Gastrocnemius medialis (tissue), 4 donors: ENCODE measurements around the gene COL5A2. TPM values are rescaled to one million over a fixed set of nuclear protein-coding genes. Genes with fewer than 3 reads are reported as not detected.

ENCODE experiments used
- ATAC-seq, 2 donors: fragments of 150-250 bp; one replicate each; pipeline ENCODE4 v1.9.1; 2016
- DNase-seq, 2 donors: peaks; one replicate each; pipeline ENCODE4 v3.0.0-alpha.2; 2019
- H3K27ac ChIP-seq, 4 donors: fragments of 200-600 bp; sonication (generic); 1 replicate in 1 of 4; 2 replicates in 3 of 4; pipeline ENCODE4 v1.5.1; 2016 to 2018; ENCODE audit warnings: mild to moderate bottlenecking in 2 of 4, moderate library complexity in 1 of 4
- H3K27me3 ChIP-seq, 3 donors: fragments of 200-600 bp; sonication (generic) in 2 of 3; 1 replicate in 1 of 3; 2 replicates in 2 of 3; pipeline versions ENCODE4 v1.5.1 to v1.6.0; 2016 to 2019; ENCODE audit warnings: mild to moderate bottlenecking in 1 of 3, moderate library complexity in 1 of 3
- H3K36me3 ChIP-seq, 2 donors: fragments of 200-600 bp; sonication (generic) in 1 of 2; one replicate each; pipeline ENCODE4 v1.5.1; 2017 to 2018
- H3K4me1 ChIP-seq, 2 donors: fragments of 200-600 bp; sonication (generic) in 1 of 2; one replicate each; pipeline ENCODE4 v1.5.1; 2016 to 2017; ENCODE audit warnings: mild to moderate bottlenecking in 2 of 2
- H3K4me3 ChIP-seq, 4 donors: fragments of 200-600 bp; sonication (generic) in 3 of 4; 1 replicate in 1 of 4; 2 replicates in 3 of 4; pipeline ENCODE4 v1.5.1; 2016 to 2019; ENCODE audit warnings: mild to moderate bottlenecking in 2 of 4
- H3K9me3 ChIP-seq, 3 donors: fragments of 200-600 bp; sonication (generic) in 2 of 3; 1 replicate in 1 of 3; 2 replicates in 2 of 3; pipeline ENCODE4 v1.5.1; 2016 to 2019
- POLR2A ChIP-seq, 2 donors: fragments of 450-650 bp; IDR thresholded peaks; one replicate each; pipeline ENCODE4 v1.6.1; 2017; ENCODE audit warnings: antibody characterized with exemption in 2 of 2, mild to moderate bottlenecking in 2 of 2, moderate library complexity in 2 of 2
- in situ Hi-C, 4 donors: fragments of 200-750 bp; cut with MboI; loops; one replicate each; pipeline versions ENCODE4 v1.15.0 to v1.8.0; 2017; ENCODE audit warnings: low sequenced_read_pairs in 4 of 4
- intact Hi-C: fragments of 100-400 bp; cut with DNase I; formaldehyde crosslinking; loops from one replicate; pipeline ENCODE4 v1.15.1; 2023; ENCODE audit warnings: low total_unique reads
- total RNA-seq, 4 donors: library from RNA; depleted of rRNA; stranded (reverse); fragments of >200 nt; gene quantifications; one replicate each; pipeline versions ENCODE4 v1.1.0 to v1.2.3, GENCODE V29; 2016
- TF ChIP-seq, protein P1 (sequence below), 5 experiments: fragments of 450-650 bp in 3 of 5; fragments of 200-600 bp in 2 of 5; sonication (generic) in 2 of 5; IDR thresholded peaks in 4 of 5; conservative IDR thresholded peaks in 1 of 5; 1 replicate in 4 of 5; 2 replicates in 1 of 5; pipeline ENCODE4 v1.5.1; 2016 to 2019; ENCODE audit warnings: antibody characterized with exemption in 5 of 5, mild to moderate bottlenecking in 3 of 5, moderate library complexity in 3 of 5

The COL5A2 gene
- total RNA-seq, 4 donors from 2014 or later, result 4.4 to 9.8 (median 6.2) TPM

DNA sequence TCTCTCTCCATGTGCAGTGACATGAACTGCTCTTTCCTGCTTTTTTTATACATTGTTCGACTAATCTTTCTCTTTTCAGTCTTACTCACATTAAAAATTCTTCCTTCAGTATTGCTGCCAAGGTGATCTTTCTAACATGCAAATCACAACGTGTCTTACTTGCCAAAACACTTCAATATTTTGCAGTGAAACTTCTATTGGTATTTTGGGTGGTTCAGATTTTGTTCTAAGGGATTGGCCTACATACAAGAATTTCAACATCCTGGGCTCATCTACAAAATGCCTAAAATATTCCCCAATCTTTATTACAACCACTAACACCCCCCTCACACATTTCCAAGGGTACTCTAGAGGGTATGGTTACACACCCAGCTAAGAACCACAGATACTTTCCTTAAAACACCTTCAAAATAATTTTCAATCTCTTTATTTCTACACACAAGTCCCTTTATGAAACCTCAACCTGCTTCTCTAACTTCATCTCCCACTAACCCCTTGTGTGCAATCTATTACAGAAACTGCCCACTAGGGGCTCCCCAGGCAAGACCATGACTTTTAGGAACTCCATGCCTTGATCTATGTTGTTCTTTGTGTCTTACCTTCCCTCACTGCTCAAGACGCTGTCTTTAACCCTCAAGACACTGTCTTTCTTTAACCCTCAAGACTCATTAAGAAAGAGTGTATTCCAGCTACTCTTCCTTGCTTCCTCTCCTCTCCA lies 154.5 kb downstream of the COL5A2 start:
- DNase-seq (no peak), ATAC-seq (peak in 1 of 2 donors; percentile 25)
- Histone ChIP-seq H3K27me3 (no peaks in the 10 kb centered on the region), H3K4me3 (no peak overlapping the region), H3K36me3 (no peaks in the 10 kb centered on the region), H3K9me3 (no peaks in the 10 kb centered on the region), H3K27ac (no peak overlapping the region), H3K4me1 (no peaks in the 10 kb centered on the region)
- intact Hi-C loops, result no loop called here
- no peak for TF ChIP-seq POLR2A (IDR thresholded peaks at IDR 0.05)
- in situ Hi-C loops, result no loop called here

GRCh38 chr2:189022492-189022891 lies 157.1 kb downstream of the COL5A2 start:
- H3K9me3 ChIP-seq, result no peaks in the 10 kb centered on the region
- peak; percentile 40 to 76 for ATAC-seq
- TF ChIP-seq, protein P1, sequence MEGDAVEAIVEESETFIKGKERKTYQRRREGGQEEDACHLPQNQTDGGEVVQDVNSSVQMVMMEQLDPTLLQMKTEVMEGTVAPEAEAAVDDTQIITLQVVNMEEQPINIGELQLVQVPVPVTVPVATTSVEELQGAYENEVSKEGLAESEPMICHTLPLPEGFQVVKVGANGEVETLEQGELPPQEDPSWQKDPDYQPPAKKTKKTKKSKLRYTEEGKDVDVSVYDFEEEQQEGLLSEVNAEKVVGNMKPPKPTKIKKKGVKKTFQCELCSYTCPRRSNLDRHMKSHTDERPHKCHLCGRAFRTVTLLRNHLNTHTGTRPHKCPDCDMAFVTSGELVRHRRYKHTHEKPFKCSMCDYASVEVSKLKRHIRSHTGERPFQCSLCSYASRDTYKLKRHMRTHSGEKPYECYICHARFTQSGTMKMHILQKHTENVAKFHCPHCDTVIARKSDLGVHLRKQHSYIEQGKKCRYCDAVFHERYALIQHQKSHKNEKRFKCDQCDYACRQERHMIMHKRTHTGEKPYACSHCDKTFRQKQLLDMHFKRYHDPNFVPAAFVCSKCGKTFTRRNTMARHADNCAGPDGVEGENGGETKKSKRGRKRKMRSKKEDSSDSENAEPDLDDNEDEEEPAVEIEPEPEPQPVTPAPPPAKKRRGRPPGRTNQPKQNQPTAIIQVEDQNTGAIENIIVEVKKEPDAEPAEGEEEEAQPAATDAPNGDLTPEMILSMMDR (IDR thresholded peaks at IDR 0.05 in 4 of 5, conservative IDR thresholded peaks at IDR 0.05 in 1 of 5), result no peak
- no peak for TF ChIP-seq POLR2A (IDR thresholded peaks at IDR 0.05)
- H3K4me1 ChIP-seq, result no peaks in the 10 kb centered on the region
- H3K27ac ChIP-seq, result peak overlapping the region; percentile 43 to 60 (median 50)
- in situ Hi-C loops (no loop called here), intact Hi-C loops (no loop called here)
- no peaks in the 10 kb centered on the region for H3K36me3 ChIP-seq
- H3K4me3 ChIP-seq, result no peak overlapping the region
- H3K27me3 ChIP-seq, result no peaks in the 10 kb centered on the region
- DNase-seq, result no peak

GRCh38 chr2:189022053-189022481 lies 157.5 kb downstream of the COL5A2 start:
- intact Hi-C loops (no loop called here), in situ Hi-C loops (no loop called here)
- Histone ChIP-seq H3K27ac (peak overlapping the region; percentile 47 to 67 (median 61)), H3K27me3 (no peaks in the 10 kb centered on the region), H3K4me1 (no peaks in the 10 kb centered on the region), H3K4me3 (no peak overlapping the region), H3K36me3 (no peaks in the 10 kb centered on the region), H3K9me3 (no peaks in the 10 kb centered on the region)
- TF ChIP-seq, protein P1 (IDR thresholded peaks at IDR 0.05 in 4 of 5, conservative IDR thresholded peaks at IDR 0.05 in 1 of 5), result no peak
- TF ChIP-seq POLR2A (IDR thresholded peaks at IDR 0.05), result no peak
- DNase-seq, result peak; percentile 11 to 40
- peak; percentile 74 to 78 for ATAC-seq

DNA sequence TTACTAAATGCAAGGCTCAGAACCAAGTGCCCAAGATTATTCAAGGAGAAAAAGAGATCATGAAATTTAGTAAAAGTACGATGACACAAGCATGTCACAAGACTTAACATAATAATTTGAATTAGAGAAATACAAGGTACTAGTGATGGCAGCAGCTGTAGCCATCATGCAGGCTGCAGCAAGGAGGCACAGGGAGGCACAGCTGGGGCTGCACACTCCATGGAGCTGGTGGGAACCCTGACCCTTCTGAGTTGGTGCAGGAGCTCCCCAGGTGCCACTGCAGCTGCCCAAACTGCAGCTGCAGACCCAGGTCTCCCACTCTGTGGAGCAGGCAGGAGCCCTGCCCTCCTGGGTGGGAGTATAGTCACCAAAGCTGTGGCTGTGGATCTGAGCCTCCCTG lies 159.4 kb downstream of the COL5A2 start:
- TF ChIP-seq, protein P1 (IDR thresholded peaks at IDR 0.05 in 4 of 5, conservative IDR thresholded peaks at IDR 0.05 in 1 of 5), result no peak
- no peak for TF ChIP-seq POLR2A (IDR thresholded peaks at IDR 0.05)
- DNase-seq (no peak), ATAC-seq (no peak)
- Histone ChIP-seq H3K27me3 (no peaks in the 10 kb centered on the region), H3K9me3 (no peaks in the 10 kb centered on the region), H3K4me1 (no peaks in the 10 kb centered on the region), H3K4me3 (no peak overlapping the region), H3K27ac (no peak overlapping the region), H3K36me3 (no peaks in the 10 kb centered on the region)
- intact Hi-C loops, result no loop called here
- in situ Hi-C loops, result no loop called here

DNA sequence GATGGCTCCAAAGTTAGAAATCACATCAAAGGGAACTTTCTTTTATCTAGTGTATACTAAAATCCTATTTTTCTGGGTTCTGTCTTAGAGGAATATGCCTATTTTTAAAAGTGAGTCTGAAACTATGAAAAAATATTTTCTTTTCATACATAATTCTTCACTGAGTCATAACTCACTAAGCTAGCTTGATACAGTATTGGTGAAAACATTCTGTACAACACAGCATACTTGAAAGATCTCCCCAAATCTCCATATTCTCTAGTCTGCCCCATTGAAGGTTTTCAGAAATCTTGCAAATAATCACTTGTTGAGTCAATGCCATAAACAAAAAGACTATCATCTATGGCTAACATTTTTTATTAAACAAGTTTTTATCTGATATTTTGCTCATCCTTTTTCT lies 160.9 kb downstream of the COL5A2 start:
- intact Hi-C loops (no loop called here), in situ Hi-C loops (no loop called here)
- H3K9me3 ChIP-seq, result no peaks in the 10 kb centered on the region

More for the DNA sequence above, 160.9 kb downstream of the COL5A2 start:
- no peaks in the 10 kb centered on the region for H3K27me3 ChIP-seq
- H3K4me3 ChIP-seq, result no peak overlapping the region
- H3K36me3 ChIP-seq, result no peaks in the 10 kb centered on the region
- DNase-seq (no peak), ATAC-seq (no peak)
- H3K4me1 ChIP-seq, result no peaks in the 10 kb centered on the region
- H3K27ac ChIP-seq, result no peak overlapping the region
- TF ChIP-seq, protein P1 (IDR thresholded peaks at IDR 0.05 in 4 of 5, conservative IDR thresholded peaks at IDR 0.05 in 1 of 5), result no peak
- TF ChIP-seq POLR2A (IDR thresholded peaks at IDR 0.05), result no peak
